Activated B cell treated with CpG ODN at 0.5 μM for 24 hours (primary cell): ENCODE measurements around the gene TLR6. TPM values are rescaled to one million over a fixed set of nuclear protein-coding genes. Genes with fewer than 3 reads are reported as not detected.

Source experiments
- ATAC-seq: fragments of 200-7000 bp; cut with Tn5 transposase; one replicate; pipeline ENCODE4 v1.10.0; 2021; ENCODE audit warnings: low read depth, mild to moderate bottlenecking, moderate library complexity
- CTCF ChIA-PET: fragments of 350-600 bp; sonication (Branson Sonifier 250); formaldehyde crosslinking; loops from one replicate; lab custom pipeline; 2021; ENCODE audit warnings: antibody characterized with exemption; lab: Charles Lee
- POLR2A ChIA-PET: fragments of 350-600 bp; sonication (Branson Sonifier 250); formaldehyde crosslinking; loops from one replicate; lab custom pipeline; 2021; ENCODE audit warnings: antibody characterized with exemption; lab: Charles Lee
- DNase-seq: peaks from one replicate; pipeline ENCODE4 v3.0.0; 2022
- H3K27ac Mint-ChIP-seq: one replicate; pipeline ENCODE4 v1.8.0; 2020; ENCODE audit warnings: mixed read lengths
- H3K27me3 Mint-ChIP-seq: one replicate; pipeline ENCODE4 v1.8.0; 2021; ENCODE audit warnings: mixed read lengths
- H3K36me3 Mint-ChIP-seq: one replicate; pipeline ENCODE4 v1.8.0; 2021; ENCODE audit warnings: low read depth, mixed read lengths
- H3K4me1 Mint-ChIP-seq: one replicate; pipeline ENCODE4 v1.8.0; 2021; ENCODE audit warnings: mixed read lengths
- H3K4me3 Mint-ChIP-seq: one replicate; pipeline ENCODE4 v1.8.0; 2020; ENCODE audit warnings: mild to moderate bottlenecking, mixed read lengths
- H3K9me3 Mint-ChIP-seq: one replicate; pipeline ENCODE4 v1.8.0; 2020; ENCODE audit warnings: mixed read lengths
- CTCF ChIP-seq: fragments of 200-600 bp; IDR thresholded peaks from one replicate; pipeline ENCODE4 v1.8.0; 2022; ENCODE audit warnings: antibody characterized with exemption, mild to moderate bottlenecking
- intact Hi-C: fragments of 100-400 bp; cut with micrococcal nuclease; formaldehyde crosslinking; loops from one replicate; pipeline ENCODE4 v1.15.1; 2024
- total RNA-seq: library from RNA; stranded (reverse); gene quantifications from 2 replicates; pipeline ENCODE4 v1.2.3, GENCODE V29; 2022

The TLR6 gene
- total RNA-seq, 1 donor from 2014 or later, result 64.7 TPM

GRCh38 chr4:38861791-38862190 is 5.2 kb upstream of the TLR6 start:
- H3K9me3 Mint-ChIP-seq, result no peaks in the 10 kb centered on the region
- no peak overlapping the region for H3K27ac Mint-ChIP-seq
- intact Hi-C loops, result loop anchor here (1.0 kb wide), 1 partner anchor 102 kb away; no protein-coding TSS in a partner anchor
- no peaks in the 10 kb centered on the region for H3K27me3 Mint-ChIP-seq
- ATAC-seq (no peak), DNase-seq (no peak)
- no peak for TF ChIP-seq CTCF
- ChIA-PET CTCF (interaction anchor here (0.6 to 4.8 kb wide), 5 partner anchors 19 to 102 kb away, joined by 3 to 104 read pairs (median 22); partner anchors contain the start of genes TLR1 and TLR10), POLR2A (interaction anchor here (0.6 kb wide), 1 partner anchor 507 kb away, joined by 5 read pairs; no protein-coding TSS in a partner anchor)
- peaks cover 40% of the 10 kb centered on the region for H3K4me1 Mint-ChIP-seq
- no peak overlapping the region for H3K4me3 Mint-ChIP-seq
- H3K36me3 Mint-ChIP-seq, result no peaks in the 10 kb centered on the region

DNA sequence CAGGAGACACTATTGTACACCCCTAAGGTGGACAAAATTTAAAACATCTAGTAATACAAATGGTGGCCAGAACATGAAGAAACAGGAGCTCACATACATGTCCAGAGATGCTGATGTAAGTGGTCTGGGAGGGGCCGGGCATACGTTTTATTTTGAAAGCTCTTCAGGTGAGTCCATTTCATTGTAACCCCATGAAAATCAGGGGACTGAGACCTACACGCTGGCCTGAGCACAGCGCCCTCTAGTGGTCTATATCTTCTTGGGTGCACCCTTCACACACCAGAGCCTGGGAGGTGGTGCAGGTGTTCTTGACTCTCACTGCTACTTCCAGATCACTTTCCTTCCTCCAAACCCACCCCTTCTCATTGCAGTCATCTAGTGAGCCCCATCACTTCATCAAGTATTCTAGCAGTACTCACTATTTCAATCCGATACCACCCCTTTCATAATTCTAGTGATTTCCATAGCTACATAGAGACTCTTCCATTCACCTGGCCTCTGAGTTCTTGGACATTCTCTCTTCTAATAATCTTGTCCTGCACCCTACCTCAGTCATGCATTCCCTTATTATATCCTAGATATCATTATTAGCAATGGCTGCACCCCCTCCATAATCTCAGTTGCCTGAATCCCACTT is 4.3 kb upstream of the TLR6 start:
- H3K9me3 Mint-ChIP-seq, result no peaks in the 10 kb centered on the region
- ChIA-PET POLR2A (interaction anchor here (0.5 to 3.2 kb wide), 8 partner anchors 56 to 168 kb away, joined by 3 to 16 read pairs (median 4); partner anchors contain the start of genes TLR1 and TLR10), CTCF (interaction anchor here (0.6 to 4.8 kb wide), 28 partner anchors 13 to 681 kb away, joined by 3 to 104 read pairs (median 4); partner anchors contain the start of genes TLR1, TLR10 and WDR19)
- no peak for TF ChIP-seq CTCF
- ATAC-seq (peak; percentile 32), DNase-seq (no peak)
- H3K4me3 Mint-ChIP-seq, result no peak overlapping the region
- peaks cover 7% of the 10 kb centered on the region for H3K36me3 Mint-ChIP-seq
- no peaks in the 10 kb centered on the region for H3K27me3 Mint-ChIP-seq
- H3K4me1 Mint-ChIP-seq, result peaks cover 46% of the 10 kb centered on the region
- intact Hi-C loops, result loop anchor here (1.0 kb wide), 1 partner anchor 102 kb away; no protein-coding TSS in a partner anchor
- H3K27ac Mint-ChIP-seq, result peak overlapping the region; percentile 51

DNA sequence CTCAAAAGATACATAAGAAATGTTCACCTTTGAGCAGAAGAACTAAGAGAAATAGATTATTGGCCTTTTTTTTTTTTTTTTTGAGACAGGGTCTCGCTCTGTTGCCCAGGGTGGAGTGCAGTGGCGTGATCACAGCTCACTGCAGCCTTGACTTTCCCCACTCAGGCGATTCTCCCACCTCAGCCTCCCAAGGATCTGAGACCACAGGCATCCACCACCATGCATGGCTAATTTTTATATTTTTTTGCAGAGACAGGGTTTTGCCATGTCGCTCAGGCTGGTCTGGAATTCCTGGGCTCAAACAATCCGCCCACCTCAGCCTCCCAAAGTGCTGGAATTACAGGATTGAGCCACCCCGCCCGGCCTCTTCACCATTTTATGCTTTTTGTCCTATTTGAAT is 2.9 kb upstream of the TLR6 start:
- POLR2A ChIA-PET, result interaction anchor here (0.6 to 3.2 kb wide), 6 partner anchors 8 to 276 kb away, joined by 3 to 21 read pairs (median 5); partner anchors contain the start of genes FAM114A1 and TLR1
- ATAC-seq, result no peak
- peak overlapping the region; percentile 94 for H3K27ac Mint-ChIP-seq
- H3K4me3 Mint-ChIP-seq, result no peak overlapping the region
- H3K9me3 Mint-ChIP-seq, result no peaks in the 10 kb centered on the region
- H3K27me3 Mint-ChIP-seq, result no peaks in the 10 kb centered on the region
- H3K36me3 Mint-ChIP-seq, result peaks cover 11% of the 10 kb centered on the region
- intact Hi-C loops, result loop anchor here (5.0 kb wide), 4 partner anchors 173 to 797 kb away; partner anchors contain the start of gene TMEM156
- H3K4me1 Mint-ChIP-seq, result peaks cover 48% of the 10 kb centered on the region
- TF ChIP-seq CTCF, result no peak
- CTCF ChIA-PET, result interaction anchor here (1.0 to 4.8 kb wide), 6 partner anchors 14 to 100 kb away, joined by 3 to 104 read pairs (median 16); partner anchors contain the start of genes TLR1 and TLR10
- no peak for DNase-seq

DNA sequence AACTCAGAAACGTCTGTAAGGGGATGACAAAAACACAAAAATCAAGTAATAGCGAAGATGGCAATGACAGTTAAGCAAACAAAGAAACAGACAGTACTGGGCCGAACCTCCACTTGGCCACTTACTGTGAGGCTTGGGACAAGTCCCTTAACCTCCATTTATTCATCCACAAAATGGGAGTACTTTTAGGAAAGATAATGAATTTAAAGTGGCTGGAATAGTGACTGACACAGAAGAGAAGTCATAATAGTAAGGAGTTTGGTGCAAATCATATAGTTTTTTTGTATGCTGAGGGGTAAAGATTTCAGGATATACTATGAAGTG is 1.4 kb upstream of the TLR6 start:
- H3K27me3 Mint-ChIP-seq, result no peaks in the 10 kb centered on the region
- no peak for TF ChIP-seq CTCF
- H3K4me1 Mint-ChIP-seq, result peaks cover 54% of the 10 kb centered on the region
- intact Hi-C loops, result loop anchor here (5.0 kb wide), 4 partner anchors 174 to 796 kb away; partner anchors contain the start of gene TMEM156
- no peak for DNase-seq
- ATAC-seq, result no peak
- H3K4me3 Mint-ChIP-seq, result peak overlapping the region; percentile 78
- peaks cover 13% of the 10 kb centered on the region for H3K36me3 Mint-ChIP-seq
- H3K27ac Mint-ChIP-seq, result peak overlapping the region; percentile 94
- ChIA-PET CTCF (interaction anchor here (4.8 kb wide), 1 partner anchor 98 kb away, joined by 104 read pairs; no protein-coding TSS in a partner anchor), POLR2A (interaction anchor here (1.9 to 3.2 kb wide), 2 partner anchors 53 to 97 kb away, joined by 16 to 21 read pairs; partner anchors contain the start of gene TLR1)
- H3K9me3 Mint-ChIP-seq, result no peaks in the 10 kb centered on the region
